ENCODE measurements around the gene ECE2.

DNA sequence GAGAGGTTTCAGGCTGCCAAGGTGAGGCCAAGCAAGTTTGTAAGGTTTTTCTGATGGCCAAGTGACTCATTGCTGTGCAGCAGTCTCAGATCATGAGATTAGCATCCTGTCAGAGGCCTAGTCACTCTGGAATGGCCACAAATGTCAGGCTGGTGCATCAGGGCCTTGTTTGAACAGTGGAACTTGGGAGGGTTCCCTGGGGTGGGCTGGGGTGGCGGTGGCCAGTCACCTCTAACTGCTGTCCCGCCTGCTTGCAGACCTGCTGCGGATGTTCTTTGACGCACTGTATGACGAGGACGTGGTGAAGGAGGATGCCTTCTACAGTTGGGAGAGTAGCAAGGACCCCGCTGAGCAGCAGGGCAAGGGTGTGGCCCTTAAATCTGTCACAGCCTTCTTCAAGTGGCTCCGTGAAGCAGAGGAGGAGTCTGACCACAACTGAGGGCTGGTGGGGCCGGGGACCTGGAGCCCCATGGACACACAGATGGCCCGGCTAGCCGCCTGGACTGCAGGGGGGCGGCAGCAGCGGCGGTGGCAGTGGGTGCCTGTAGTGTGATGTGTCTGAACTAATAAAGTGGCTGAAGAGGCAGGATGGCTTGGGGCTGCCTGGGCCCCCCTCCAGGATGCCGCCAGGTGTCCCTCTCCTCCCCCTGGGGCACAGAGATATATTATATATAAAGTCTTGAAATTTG lies 58.8 kb downstream of the ECE2 start:
- TF ChIP-seq, protein P1, sequence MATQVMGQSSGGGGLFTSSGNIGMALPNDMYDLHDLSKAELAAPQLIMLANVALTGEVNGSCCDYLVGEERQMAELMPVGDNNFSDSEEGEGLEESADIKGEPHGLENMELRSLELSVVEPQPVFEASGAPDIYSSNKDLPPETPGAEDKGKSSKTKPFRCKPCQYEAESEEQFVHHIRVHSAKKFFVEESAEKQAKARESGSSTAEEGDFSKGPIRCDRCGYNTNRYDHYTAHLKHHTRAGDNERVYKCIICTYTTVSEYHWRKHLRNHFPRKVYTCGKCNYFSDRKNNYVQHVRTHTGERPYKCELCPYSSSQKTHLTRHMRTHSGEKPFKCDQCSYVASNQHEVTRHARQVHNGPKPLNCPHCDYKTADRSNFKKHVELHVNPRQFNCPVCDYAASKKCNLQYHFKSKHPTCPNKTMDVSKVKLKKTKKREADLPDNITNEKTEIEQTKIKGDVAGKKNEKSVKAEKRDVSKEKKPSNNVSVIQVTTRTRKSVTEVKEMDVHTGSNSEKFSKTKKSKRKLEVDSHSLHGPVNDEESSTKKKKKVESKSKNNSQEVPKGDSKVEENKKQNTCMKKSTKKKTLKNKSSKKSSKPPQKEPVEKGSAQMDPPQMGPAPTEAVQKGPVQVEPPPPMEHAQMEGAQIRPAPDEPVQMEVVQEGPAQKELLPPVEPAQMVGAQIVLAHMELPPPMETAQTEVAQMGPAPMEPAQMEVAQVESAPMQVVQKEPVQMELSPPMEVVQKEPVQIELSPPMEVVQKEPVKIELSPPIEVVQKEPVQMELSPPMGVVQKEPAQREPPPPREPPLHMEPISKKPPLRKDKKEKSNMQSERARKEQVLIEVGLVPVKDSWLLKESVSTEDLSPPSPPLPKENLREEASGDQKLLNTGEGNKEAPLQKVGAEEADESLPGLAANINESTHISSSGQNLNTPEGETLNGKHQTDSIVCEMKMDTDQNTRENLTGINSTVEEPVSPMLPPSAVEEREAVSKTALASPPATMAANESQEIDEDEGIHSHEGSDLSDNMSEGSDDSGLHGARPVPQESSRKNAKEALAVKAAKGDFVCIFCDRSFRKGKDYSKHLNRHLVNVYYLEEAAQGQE (IDR thresholded peaks at IDR 0.05; ENCODE audit: insufficient read depth in 1 of 2, low read depth in 2 of 2, low read length in 1 of 2): no peak
- TF ChIP-seq, protein P2, sequence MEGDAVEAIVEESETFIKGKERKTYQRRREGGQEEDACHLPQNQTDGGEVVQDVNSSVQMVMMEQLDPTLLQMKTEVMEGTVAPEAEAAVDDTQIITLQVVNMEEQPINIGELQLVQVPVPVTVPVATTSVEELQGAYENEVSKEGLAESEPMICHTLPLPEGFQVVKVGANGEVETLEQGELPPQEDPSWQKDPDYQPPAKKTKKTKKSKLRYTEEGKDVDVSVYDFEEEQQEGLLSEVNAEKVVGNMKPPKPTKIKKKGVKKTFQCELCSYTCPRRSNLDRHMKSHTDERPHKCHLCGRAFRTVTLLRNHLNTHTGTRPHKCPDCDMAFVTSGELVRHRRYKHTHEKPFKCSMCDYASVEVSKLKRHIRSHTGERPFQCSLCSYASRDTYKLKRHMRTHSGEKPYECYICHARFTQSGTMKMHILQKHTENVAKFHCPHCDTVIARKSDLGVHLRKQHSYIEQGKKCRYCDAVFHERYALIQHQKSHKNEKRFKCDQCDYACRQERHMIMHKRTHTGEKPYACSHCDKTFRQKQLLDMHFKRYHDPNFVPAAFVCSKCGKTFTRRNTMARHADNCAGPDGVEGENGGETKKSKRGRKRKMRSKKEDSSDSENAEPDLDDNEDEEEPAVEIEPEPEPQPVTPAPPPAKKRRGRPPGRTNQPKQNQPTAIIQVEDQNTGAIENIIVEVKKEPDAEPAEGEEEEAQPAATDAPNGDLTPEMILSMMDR (IDR thresholded peaks at IDR 0.05): no peak
- TF ChIP-seq POLR2AphosphoS5 (IDR thresholded peaks at IDR 0.05; ENCODE audit: low read depth, low read length) (no peak), SIN3A (IDR thresholded peaks at IDR 0.05; ENCODE audit: borderline replicate concordance, insufficient read depth, low read depth, low read length) (no peak), TCF7L2 (IDR thresholded peaks at IDR 0.05; ENCODE audit: low read depth, low read length) (no peak)
